GM21528 (cell line): ENCODE results near the gene TNIK.
"Not testable (repeated sequence)": the region's sequence is repeated elsewhere in the genome, so short reads cannot be mapped to it uniquely, and the experiment has no call there.

Experiments used
- ATAC-seq: cut with Tn5 transposase; IDR thresholded peaks from one replicate; pipeline ENCODE4 v1.9.1; 2021; ENCODE audit warnings: mild to moderate bottlenecking, moderate library complexity; ENCODE audit not compliant: unreplicated experiment, low FRiP score

The TNIK gene

GRCh38 chr3:171447579-171447891 is 12.7 kb downstream of the TNIK start:
- not testable (repeated sequence) for ATAC-seq

- ATAC-seq = no peak
These were observed 13.2 kb downstream of the TNIK start for GRCh38 chr3:171446801-171447578.

GRCh38 chr3:171446301-171446700 is 13.9 kb downstream of the TNIK start:
- no peak for ATAC-seq

GRCh38 chr3:171445620-171446204 is 14.5 kb downstream of the TNIK start:
- ATAC-seq = no peak

GRCh38 chr3:171444001-171444690 is 16.1 kb downstream of the TNIK start:
- ATAC-seq = no peak

GRCh38 chr3:171443211-171443957 is 16.8 kb downstream of the TNIK start:
- no peak for ATAC-seq

- ATAC-seq = no peak
These were observed 18.0 kb downstream of the TNIK start for GRCh38 chr3:171442184-171442583.

GRCh38 chr3:171441381-171441780 is 18.8 kb downstream of the TNIK start:
- ATAC-seq = no peak

GRCh38 chr3:171439996-171440395 is 20.2 kb downstream of the TNIK start:
- no peak for ATAC-seq

- ATAC-seq = no peak
These were observed 23.0 kb downstream of the TNIK start for GRCh38 chr3:171437115-171437756.

GRCh38 chr3:171436380-171436779 is 23.8 kb downstream of the TNIK start:
- ATAC-seq = no peak

- no peak for ATAC-seq
These were observed 24.4 kb downstream of the TNIK start for GRCh38 chr3:171435757-171436156.

- ATAC-seq = no peak
These were observed 25.1 kb downstream of the TNIK start for GRCh38 chr3:171435143-171435542.

- no peak for ATAC-seq
These were observed 27.7 kb downstream of the TNIK start for GRCh38 chr3:171432548-171432947.

GRCh38 chr3:171431550-171431949 is 28.7 kb downstream of the TNIK start:
- no peak for ATAC-seq

- ATAC-seq = no peak
These were observed 29.7 kb downstream of the TNIK start for GRCh38 chr3:171430530-171430929.

GRCh38 chr3:171429635-171430034 is 30.6 kb downstream of the TNIK start:
- ATAC-seq = no peak

GRCh38 chr3:171428892-171429291 is 31.3 kb downstream of the TNIK start:
- no peak for ATAC-seq

- ATAC-seq = no peak
These were observed 31.9 kb downstream of the TNIK start for GRCh38 chr3:171428321-171428787.

GRCh38 chr3:171427771-171428320 is 32.4 kb downstream of the TNIK start:
- no peak for ATAC-seq
